Measurements from ENCODE around the gene BTNL8. TPM values are rescaled to one million over a fixed set of nuclear protein-coding genes. Genes with fewer than 3 reads are reported as not detected.
A peak's percentile ranks its signal among the peaks of the same experiment; 100 is the strongest.

The BTNL8 gene
- polyA plus RNA-seq, 3 donors, result 0.13 to 0.50 (median 0.13) TPM

GRCh38 chr5:180900178-180900577 is 1.2 kb downstream of the BTNL8 start:
- no peak overlapping the region for H3K9ac ChIP-seq (ENCODE audit: insufficient read depth, low read length, poor library complexity, severe bottlenecking)
- H3K9me3 ChIP-seq (replicated peaks in 1 of 2; ENCODE audit: control insufficient read depth in 1 of 2, insufficient read depth in 1 of 2, low read length in 2 of 2), result peaks cover 0 to 7% of the 10 kb centered on the region in 2 donors
- H3K27ac ChIP-seq (ENCODE audit: low read depth in 1 of 2, low read length in 2 of 2), result no peak overlapping the region
- no peaks in the 10 kb centered on the region for H3K79me2 ChIP-seq (ENCODE audit: insufficient read depth, low read length)
- H2AFZ ChIP-seq (ENCODE audit: insufficient read depth, low read depth, low read length, poor library complexity, severe bottlenecking), result no peak overlapping the region
- H3K27ac Mint-ChIP-seq, result no peak overlapping the region
- no peak for DNase-seq
- no peaks in the 10 kb centered on the region for H3K36me3 ChIP-seq (replicated peaks in 1 of 2; ENCODE audit: control insufficient read depth in 1 of 2, insufficient read depth in 2 of 2, low read length in 2 of 2)
- H3K4me2 ChIP-seq (replicated peaks; ENCODE audit: extremely low read depth, low read length, poor library complexity, severe bottlenecking), result no peak overlapping the region
- TF ChIP-seq CTCF (IDR thresholded peaks at IDR 0.05), result no peak
- no peaks in the 10 kb centered on the region for H3K27me3 ChIP-seq (ENCODE audit: control insufficient read depth in 2 of 2, insufficient read depth in 2 of 2, low read length in 2 of 2)
- intact Hi-C loops (cut with micrococcal nuclease), result no loop called here
- H3K36me3 Mint-ChIP-seq, result no peaks in the 10 kb centered on the region
- H3K4me1 ChIP-seq (ENCODE audit: control insufficient read depth in 1 of 2, insufficient read depth in 2 of 2, low read length in 2 of 2), result no peaks in the 10 kb centered on the region
- no peak overlapping the region for H3K4me3 Mint-ChIP-seq
- H3K4me1 Mint-ChIP-seq, result no peaks in the 10 kb centered on the region
- no peak overlapping the region for H3K4me3 ChIP-seq (replicated peaks in 1 of 3; ENCODE audit: low read depth in 2 of 3, low read length in 3 of 3)
- peaks cover 0 to 3% (median 2%) of the 10 kb centered on the region in 3 donors for H3K27me3 Mint-ChIP-seq (ENCODE audit: low read depth in 3 of 3)
- H4K20me1 ChIP-seq (ENCODE audit: insufficient read depth, low read length), result no peaks in the 10 kb centered on the region
- 94% methylated on average over 2 of the region's 5 CpGs for WGBS (ENCODE audit: insufficient coverage)
- peaks cover 0 to 12% (median 4%) of the 10 kb centered on the region in 7 donors for H3K9me3 Mint-ChIP-seq

- no peak overlapping the region for H3K4me3 ChIP-seq (replicated peaks in 1 of 3; ENCODE audit: low read depth in 2 of 3, low read length in 3 of 3)
- no peaks in the 10 kb centered on the region for H3K4me1 ChIP-seq (ENCODE audit: control insufficient read depth in 1 of 2, insufficient read depth in 2 of 2, low read length in 2 of 2)
- no peaks in the 10 kb centered on the region for H3K27me3 ChIP-seq (ENCODE audit: control insufficient read depth in 2 of 2, insufficient read depth in 2 of 2, low read length in 2 of 2)
- intact Hi-C loops (cut with micrococcal nuclease), result no loop called here
- no peak overlapping the region for H2AFZ ChIP-seq (ENCODE audit: insufficient read depth, low read depth, low read length, poor library complexity, severe bottlenecking)
- WGBS (ENCODE audit: insufficient coverage), result 80% methylated on average over 2 of the region's 7 CpGs
- Mint-ChIP-seq H3K9me3 (peaks cover 0 to 9% (median 4%) of the 10 kb centered on the region in 7 donors), H3K27me3 (ENCODE audit: low read depth in 3 of 3) (peaks cover 2% of the 10 kb centered on the region in 3 donors), H3K36me3 (no peaks in the 10 kb centered on the region), H3K4me1 (no peaks in the 10 kb centered on the region), H3K27ac (peak overlapping the region in 1 of 7 donors; percentile 1), H3K4me3 (peak overlapping the region in 1 of 2 donors; percentile 37)
- H4K20me1 ChIP-seq (ENCODE audit: insufficient read depth, low read length), result no peaks in the 10 kb centered on the region
- H3K36me3 ChIP-seq (replicated peaks in 1 of 2; ENCODE audit: control insufficient read depth in 1 of 2, insufficient read depth in 2 of 2, low read length in 2 of 2), result no peaks in the 10 kb centered on the region
- H3K27ac ChIP-seq (ENCODE audit: low read depth in 1 of 2, low read length in 2 of 2), result no peak overlapping the region
- H3K79me2 ChIP-seq (ENCODE audit: insufficient read depth, low read length), result no peaks in the 10 kb centered on the region
- no peak overlapping the region for H3K4me2 ChIP-seq (replicated peaks; ENCODE audit: extremely low read depth, low read length, poor library complexity, severe bottlenecking)
- H3K9ac ChIP-seq (ENCODE audit: insufficient read depth, low read length, poor library complexity, severe bottlenecking), result no peak overlapping the region
- TF ChIP-seq CTCF (IDR thresholded peaks at IDR 0.05), result no peak
- DNase-seq, result no peak
- H3K9me3 ChIP-seq (replicated peaks in 1 of 2; ENCODE audit: control insufficient read depth in 1 of 2, insufficient read depth in 1 of 2, low read length in 2 of 2), result peaks cover 0 to 7% of the 10 kb centered on the region in 2 donors
These were observed 2.5 kb downstream of the BTNL8 start for GRCh38 chr5:180901319-180902009.
